Measurements from ENCODE around the gene MCM3AP.

Gene MCM3AP

GRCh38 chr21:46284077-46284644 is 1.2 kb downstream of the MCM3AP start:
- in situ Hi-C loops (cut with HindIII; ENCODE audit: low pct_ligation_motif_present, low sequenced_read_pairs) = no loop called here
- Histone ChIP-seq H3K27me3 (replicated peaks) (no peaks in the 10 kb centered on the region), H3K4me3 (ENCODE audit: low read depth, low read length) (no peak overlapping the region), H3K27ac (no peak overlapping the region), H3K36me3 (replicated peaks) (peaks cover 29% of the 10 kb centered on the region)
- DNase-seq = no peak
- TF ChIP-seq CTCF (IDR thresholded peaks at IDR 0.05; ENCODE audit: low read depth, low read length, missing control alignments) = no peak

DNA sequence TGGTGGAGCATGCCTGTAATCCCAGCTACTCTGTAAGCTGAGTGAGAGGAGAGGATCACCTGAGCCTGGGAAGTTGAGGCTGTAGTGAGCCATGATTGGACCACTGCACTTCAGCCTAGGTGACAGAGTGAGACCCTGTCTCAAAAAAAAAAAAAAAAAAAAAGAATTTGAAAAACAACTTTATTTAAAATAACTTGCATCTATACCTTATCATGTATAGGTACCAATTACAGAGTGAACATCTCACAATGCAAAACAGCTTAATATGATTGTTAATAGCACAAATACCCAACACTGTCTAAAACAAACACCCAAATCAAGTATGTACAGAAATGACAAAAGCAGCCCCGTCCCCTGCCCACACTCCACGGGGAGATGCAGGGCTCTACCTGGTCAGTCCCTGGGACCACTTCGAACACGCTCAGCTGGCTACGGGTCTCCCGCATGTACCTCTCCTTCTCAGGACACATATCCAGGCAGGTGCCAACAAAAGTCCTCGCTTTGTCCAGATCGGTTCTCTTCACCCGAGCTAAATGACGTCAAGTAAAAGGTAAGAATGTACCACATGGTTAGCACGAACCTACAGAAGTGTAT is 10.5 kb downstream of the MCM3AP start:
- no peak for TF ChIP-seq CTCF (IDR thresholded peaks at IDR 0.05; ENCODE audit: low read depth, low read length, missing control alignments)
- no peak for DNase-seq
- in situ Hi-C loops (cut with HindIII; ENCODE audit: low pct_ligation_motif_present, low sequenced_read_pairs) = no loop called here
- peaks cover 82% of the 10 kb centered on the region for H3K36me3 ChIP-seq (replicated peaks)
- no peaks in the 10 kb centered on the region for H3K27me3 ChIP-seq (replicated peaks)
- H3K27ac ChIP-seq = no peak overlapping the region
- H3K4me3 ChIP-seq (ENCODE audit: low read depth, low read length) = no peak overlapping the region

DNA sequence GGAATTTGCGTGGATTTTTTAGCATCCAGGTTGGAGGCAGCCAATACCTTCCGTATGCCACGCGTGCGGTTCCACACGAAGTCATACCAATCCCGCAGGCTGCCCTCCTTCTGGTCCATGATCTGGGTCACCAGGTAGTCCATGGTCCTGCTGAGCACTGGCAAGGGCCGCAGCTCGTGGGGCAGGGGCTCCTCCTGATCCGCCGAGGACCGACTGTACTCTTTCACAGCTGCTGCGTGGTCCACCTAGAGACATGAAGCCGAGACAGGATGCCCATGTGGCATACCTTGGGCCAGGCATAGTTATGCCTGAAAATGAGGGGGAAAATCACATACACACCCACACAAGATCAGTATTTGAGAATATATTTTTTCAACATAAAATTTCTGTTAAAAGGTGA is 12.1 kb downstream of the MCM3AP start:
- DNase-seq = no peak
- in situ Hi-C loops (cut with HindIII; ENCODE audit: low pct_ligation_motif_present, low sequenced_read_pairs) = no loop called here
- H3K27ac ChIP-seq = no peak overlapping the region
- H3K27me3 ChIP-seq (replicated peaks) = no peaks in the 10 kb centered on the region
- H3K36me3 ChIP-seq (replicated peaks) = peaks cover 82% of the 10 kb centered on the region
- no peak overlapping the region for H3K4me3 ChIP-seq (ENCODE audit: low read depth, low read length)
- no peak for TF ChIP-seq CTCF (IDR thresholded peaks at IDR 0.05; ENCODE audit: low read depth, low read length, missing control alignments)

DNA sequence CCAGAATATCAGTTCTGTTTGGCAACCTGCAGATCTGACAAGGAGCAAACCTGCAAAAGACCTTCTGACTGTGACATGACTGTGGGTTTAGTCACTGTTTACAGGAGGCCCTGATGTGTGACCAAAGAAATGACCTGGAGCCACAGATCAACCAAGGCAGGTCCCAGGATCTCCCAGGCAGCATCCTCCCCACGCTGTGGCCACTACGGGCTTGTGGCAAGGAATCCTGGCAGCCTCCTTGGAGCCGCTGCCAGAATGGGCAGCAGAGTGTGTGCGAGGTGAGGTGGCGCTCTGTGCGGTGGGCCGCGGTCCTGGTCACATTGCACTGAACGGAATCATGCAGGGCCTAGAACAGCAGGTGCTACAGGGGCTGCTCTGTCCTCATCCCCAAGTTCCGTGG is 15.9 kb downstream of the MCM3AP start:
- H3K36me3 ChIP-seq (replicated peaks) = peaks cover 85% of the 10 kb centered on the region
- no peak for DNase-seq
- no peak for TF ChIP-seq CTCF (IDR thresholded peaks at IDR 0.05; ENCODE audit: low read depth, low read length, missing control alignments)
- no peak overlapping the region for H3K4me3 ChIP-seq (ENCODE audit: low read depth, low read length)
- in situ Hi-C loops (cut with HindIII; ENCODE audit: low pct_ligation_motif_present, low sequenced_read_pairs) = no loop called here
- H3K27ac ChIP-seq = no peak overlapping the region
- no peaks in the 10 kb centered on the region for H3K27me3 ChIP-seq (replicated peaks)

DNA sequence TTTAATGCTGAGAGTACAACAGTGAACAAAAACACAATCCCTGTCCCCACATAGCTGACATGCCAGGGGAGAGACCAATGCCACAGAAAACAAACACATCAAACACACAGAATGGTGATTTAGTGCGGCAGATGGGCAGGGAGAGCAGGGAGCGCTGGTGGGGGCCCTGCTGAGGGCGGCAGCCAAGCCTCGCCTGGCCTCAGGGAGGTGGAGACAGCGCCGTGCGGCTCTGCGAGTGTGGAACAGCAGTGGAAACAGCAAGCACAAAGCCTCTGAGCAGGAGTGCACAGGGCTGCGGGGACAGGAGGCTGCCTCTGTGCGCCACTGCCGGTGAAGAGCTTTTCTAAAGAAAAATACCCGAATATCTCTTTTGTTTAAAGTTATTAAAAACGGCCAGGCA is 17.0 kb downstream of the MCM3AP start:
- TF ChIP-seq CTCF (IDR thresholded peaks at IDR 0.05; ENCODE audit: low read depth, low read length, missing control alignments) = no peak
- in situ Hi-C loops (cut with HindIII; ENCODE audit: low pct_ligation_motif_present, low sequenced_read_pairs) = no loop called here
- Histone ChIP-seq H3K27ac (no peak overlapping the region), H3K36me3 (replicated peaks) (peaks cover 81% of the 10 kb centered on the region), H3K27me3 (replicated peaks) (no peaks in the 10 kb centered on the region), H3K4me3 (ENCODE audit: low read depth, low read length) (no peak overlapping the region)
- DNase-seq = no peak

- in situ Hi-C loops (cut with HindIII; ENCODE audit: low pct_ligation_motif_present, low sequenced_read_pairs) = no loop called here
- no peak for DNase-seq
- H3K27me3 ChIP-seq (replicated peaks) = no peaks in the 10 kb centered on the region
- no peak overlapping the region for H3K27ac ChIP-seq
- no peak for TF ChIP-seq CTCF (IDR thresholded peaks at IDR 0.05; ENCODE audit: low read depth, low read length, missing control alignments)
- peaks cover 76% of the 10 kb centered on the region for H3K36me3 ChIP-seq (replicated peaks)
- H3K4me3 ChIP-seq (ENCODE audit: low read depth, low read length) = no peak overlapping the region
Measured at GRCh38 chr21:46266946-46267345, 18.5 kb downstream of the MCM3AP start.
